ENCODE measurements around the gene NPHP4. TPM values are rescaled to one million over a fixed set of nuclear protein-coding genes. Genes with fewer than 3 reads are reported as not detected.

The NPHP4 gene
- polyA plus RNA-seq, 4 donors = 1.4 to 10.0 (median 2.8) TPM

DNA sequence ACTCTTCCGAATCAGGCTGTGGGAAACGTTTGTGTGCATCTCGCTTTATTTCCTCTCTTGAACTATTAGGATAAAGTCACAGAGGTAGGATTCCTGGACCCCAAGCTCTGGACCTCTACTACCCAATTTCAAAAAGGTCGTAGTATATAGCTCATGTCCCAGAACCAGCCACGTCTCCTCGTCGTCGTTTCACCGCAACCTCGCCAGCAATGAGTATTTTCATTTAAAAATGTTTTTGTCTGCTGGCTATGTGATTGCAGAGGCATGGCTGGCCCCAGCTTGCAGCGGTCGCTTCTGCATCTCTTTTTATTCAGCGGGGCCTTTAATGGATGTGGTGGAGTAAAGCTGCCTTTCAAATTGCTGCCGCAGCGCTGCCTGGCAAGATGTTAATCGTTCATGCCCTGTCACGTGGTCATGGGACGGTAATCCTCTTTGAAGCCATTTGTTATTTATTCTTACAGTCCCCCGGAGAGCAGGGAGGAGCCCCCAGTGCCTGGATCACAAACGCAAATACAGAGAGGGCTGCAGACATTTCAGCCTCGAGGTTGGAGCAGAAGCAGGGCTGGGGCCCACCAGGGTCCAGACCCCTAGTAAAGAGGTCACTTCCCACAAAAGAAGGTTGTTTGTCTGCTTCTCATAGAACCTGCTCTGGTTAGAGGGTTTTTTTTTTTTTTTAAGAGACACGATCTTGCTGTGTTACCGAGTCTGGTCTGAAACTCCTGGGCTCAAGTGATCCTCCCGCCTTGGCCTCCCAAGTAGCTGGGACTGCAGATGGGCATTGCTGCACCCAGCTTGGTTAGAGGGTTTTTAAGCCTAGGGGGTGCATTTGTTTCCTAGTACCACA is 11.6 kb upstream of the NPHP4 start:
- Histone ChIP-seq H3K9me3 (ENCODE audit: control insufficient read depth in 2 of 2, insufficient read depth in 1 of 2, low read depth in 1 of 2, low read length in 1 of 2) (no peaks in the 10 kb centered on the region), H3K4me1 (ENCODE audit: control insufficient read depth in 3 of 3, insufficient read depth in 2 of 3, low read depth in 1 of 3, low read length in 2 of 3) (peaks cover 0 to 12% (median 0%) of the 10 kb centered on the region in 3 donors), H3K4me3 (ENCODE audit: low read depth in 1 of 3, low read length in 3 of 3) (no peak overlapping the region), H3K36me3 (ENCODE audit: control insufficient read depth in 3 of 3, insufficient read depth in 2 of 3, low read depth in 1 of 3, low read length in 3 of 3) (no peaks in the 10 kb centered on the region), H3K27ac (ENCODE audit: low read depth in 1 of 3, low read length in 2 of 3) (no peak overlapping the region), H3K27me3 (ENCODE audit: control insufficient read depth in 3 of 3, insufficient read depth in 3 of 3, low read length in 3 of 3) (peaks cover 0 to 3% (median 0%) of the 10 kb centered on the region in 3 donors)
- DNase-seq (no peak), FAIRE-seq (no peak)
- WGBS, 3 donors = 73 to 78% (median 76%) methylated on average over 24 of the region's 24 CpGs

DNA sequence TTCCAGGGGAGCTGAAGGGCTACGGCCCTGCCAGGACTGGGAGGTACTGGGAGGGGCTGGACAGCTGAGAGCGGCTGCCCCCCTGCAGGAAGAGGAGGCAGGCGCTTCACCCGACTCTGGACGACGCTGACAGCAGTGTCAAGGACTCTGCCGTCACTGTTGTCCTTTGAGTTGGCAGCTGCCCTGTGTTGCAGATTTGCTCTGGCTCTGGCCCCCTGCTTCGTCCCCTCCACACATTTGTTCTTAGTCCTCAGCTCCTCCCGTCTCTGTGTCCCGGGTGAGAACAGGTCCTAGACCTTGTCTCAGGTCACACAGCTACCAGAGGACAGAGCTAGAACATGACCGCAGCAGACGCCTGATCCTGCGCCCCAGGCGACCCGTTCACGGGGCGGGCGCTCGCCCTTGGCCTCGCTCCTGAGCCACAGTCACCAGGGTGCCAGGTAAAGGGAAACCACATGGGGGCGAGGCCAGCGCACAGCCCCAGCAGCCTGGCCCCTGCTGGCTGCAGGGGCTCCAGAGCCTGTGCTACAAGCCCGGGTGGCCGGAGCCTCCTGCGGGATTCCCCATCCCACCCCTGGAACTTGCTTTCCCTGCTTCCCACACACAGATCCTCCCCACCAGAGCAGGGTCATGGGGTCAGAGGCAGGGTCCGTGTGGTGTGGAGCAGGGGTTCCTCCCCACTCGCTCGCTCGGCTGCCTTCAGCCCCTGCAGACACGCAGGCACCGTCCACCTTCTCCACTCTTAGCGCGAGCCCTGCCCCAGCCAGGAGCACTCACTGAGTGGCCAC is 10.7 kb upstream of the NPHP4 start:
- H3K9me3 ChIP-seq (ENCODE audit: control insufficient read depth in 2 of 2, insufficient read depth in 1 of 2, low read depth in 1 of 2, low read length in 1 of 2) = no peaks in the 10 kb centered on the region
- DNase-seq (no peak), FAIRE-seq (no peak)
- H3K4me3 ChIP-seq (ENCODE audit: low read depth in 1 of 3, low read length in 3 of 3) = no peak overlapping the region
- H3K27me3 ChIP-seq (ENCODE audit: control insufficient read depth in 3 of 3, insufficient read depth in 3 of 3, low read length in 3 of 3) = peaks cover 0 to 3% (median 0%) of the 10 kb centered on the region in 3 donors
- H3K4me1 ChIP-seq (ENCODE audit: control insufficient read depth in 3 of 3, insufficient read depth in 2 of 3, low read depth in 1 of 3, low read length in 2 of 3) = peaks cover 0 to 7% (median 0%) of the 10 kb centered on the region in 3 donors
- 34 to 67% (median 42%) methylated on average over 32 to 33 of the region's 33 CpGs for WGBS, 3 donors
- no peaks in the 10 kb centered on the region for H3K36me3 ChIP-seq (ENCODE audit: control insufficient read depth in 3 of 3, insufficient read depth in 2 of 3, low read depth in 1 of 3, low read length in 3 of 3)
- H3K27ac ChIP-seq (ENCODE audit: low read depth in 1 of 3, low read length in 2 of 3) = no peak overlapping the region

- DNase-seq = no peak
- no peaks in the 10 kb centered on the region for H3K36me3 ChIP-seq (ENCODE audit: control insufficient read depth in 3 of 3, insufficient read depth in 2 of 3, low read depth in 1 of 3, low read length in 3 of 3)
- H3K9me3 ChIP-seq (ENCODE audit: control insufficient read depth in 2 of 2, insufficient read depth in 1 of 2, low read depth in 1 of 2, low read length in 1 of 2) = no peaks in the 10 kb centered on the region
- H3K4me1 ChIP-seq (ENCODE audit: control insufficient read depth in 3 of 3, insufficient read depth in 2 of 3, low read depth in 1 of 3, low read length in 2 of 3) = peaks cover 0 to 2% (median 0%) of the 10 kb centered on the region in 3 donors
- peaks cover 0 to 3% (median 0%) of the 10 kb centered on the region in 3 donors for H3K27me3 ChIP-seq (ENCODE audit: control insufficient read depth in 3 of 3, insufficient read depth in 3 of 3, low read length in 3 of 3)
- no peak overlapping the region for H3K4me3 ChIP-seq (ENCODE audit: low read depth in 1 of 3, low read length in 3 of 3)
- FAIRE-seq = no peak
- H3K27ac ChIP-seq (ENCODE audit: low read depth in 1 of 3, low read length in 2 of 3) = no peak overlapping the region
- 24 to 55% (median 39%) methylated on average over 13 of the region's 13 CpGs for WGBS, 3 donors
Measured at GRCh38 chr1:6001992-6002576, 9.9 kb upstream of the NPHP4 start.

DNA sequence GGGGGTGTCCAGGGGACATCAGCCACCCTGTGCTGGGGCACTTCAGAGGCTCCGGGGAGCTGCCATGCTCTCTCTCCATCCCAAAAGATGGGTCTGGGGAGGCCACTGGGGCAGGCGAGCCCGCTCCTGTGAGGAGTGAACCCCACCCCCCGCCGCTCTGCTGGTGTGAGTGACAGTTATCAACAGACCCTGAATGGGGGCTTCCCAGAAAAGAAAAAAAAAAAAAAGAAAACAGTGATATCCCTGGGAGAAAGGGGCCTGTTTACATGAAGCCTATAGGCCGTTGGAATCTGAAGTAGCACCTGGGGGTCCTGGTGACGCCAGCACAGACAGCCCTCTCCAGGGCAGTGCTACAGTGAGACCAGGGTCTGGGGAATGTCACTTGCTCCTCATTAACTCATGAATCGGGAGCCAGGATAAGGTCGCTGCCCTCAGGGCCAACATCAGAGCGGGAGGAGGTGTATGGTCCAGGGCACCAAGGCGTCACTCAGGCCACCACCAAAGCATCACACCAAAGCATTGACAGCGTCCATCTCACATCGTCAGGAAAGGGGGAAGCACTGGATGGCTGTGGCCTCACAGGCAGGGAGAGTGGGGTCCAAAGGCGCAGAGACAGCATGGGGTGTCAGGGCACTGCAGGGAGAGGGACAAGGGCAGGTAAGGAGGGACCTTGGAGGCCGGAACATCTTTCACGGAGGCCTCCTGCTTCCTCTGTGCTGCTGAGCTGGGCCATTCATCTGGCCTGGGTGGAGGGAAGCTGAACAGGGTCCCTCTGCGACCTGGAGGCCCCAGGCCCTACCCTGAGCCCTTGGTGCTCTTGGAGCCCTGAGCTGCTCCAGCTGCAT is 8.4 kb upstream of the NPHP4 start:
- no peaks in the 10 kb centered on the region for H3K36me3 ChIP-seq (ENCODE audit: control insufficient read depth in 3 of 3, insufficient read depth in 2 of 3, low read depth in 1 of 3, low read length in 3 of 3)
- H3K27ac ChIP-seq (ENCODE audit: low read depth in 1 of 3, low read length in 2 of 3) = no peak overlapping the region
- no peaks in the 10 kb centered on the region for H3K9me3 ChIP-seq (ENCODE audit: control insufficient read depth in 2 of 2, insufficient read depth in 1 of 2, low read depth in 1 of 2, low read length in 1 of 2)
- H3K4me3 ChIP-seq (ENCODE audit: low read depth in 1 of 3, low read length in 3 of 3) = no peak overlapping the region
- H3K27me3 ChIP-seq (ENCODE audit: control insufficient read depth in 3 of 3, insufficient read depth in 3 of 3, low read length in 3 of 3) = peaks cover 0 to 3% (median 0%) of the 10 kb centered on the region in 3 donors
- no peaks in the 10 kb centered on the region for H3K4me1 ChIP-seq (ENCODE audit: control insufficient read depth in 3 of 3, insufficient read depth in 2 of 3, low read depth in 1 of 3, low read length in 2 of 3)
- WGBS, 3 donors = 89 to 92% (median 90%) methylated on average over 17 of the region's 17 CpGs
- no peak for FAIRE-seq
- DNase-seq = no peak

GRCh38 chr1:5999711-6000443 is 7.7 kb upstream of the NPHP4 start:
- Histone ChIP-seq H3K9me3 (ENCODE audit: control insufficient read depth in 2 of 2, insufficient read depth in 1 of 2, low read depth in 1 of 2, low read length in 1 of 2) (no peaks in the 10 kb centered on the region), H3K27me3 (ENCODE audit: control insufficient read depth in 3 of 3, insufficient read depth in 3 of 3, low read length in 3 of 3) (peaks cover 0 to 3% (median 0%) of the 10 kb centered on the region in 3 donors), H3K27ac (ENCODE audit: low read depth in 1 of 3, low read length in 2 of 3) (no peak overlapping the region), H3K4me1 (ENCODE audit: control insufficient read depth in 3 of 3, insufficient read depth in 2 of 3, low read depth in 1 of 3, low read length in 2 of 3) (no peaks in the 10 kb centered on the region), H3K36me3 (ENCODE audit: control insufficient read depth in 3 of 3, insufficient read depth in 2 of 3, low read depth in 1 of 3, low read length in 3 of 3) (no peaks in the 10 kb centered on the region), H3K4me3 (ENCODE audit: low read depth in 1 of 3, low read length in 3 of 3) (no peak overlapping the region)
- WGBS, 3 donors = 89 to 92% (median 90%) methylated on average over 28 of the region's 28 CpGs
- FAIRE-seq (no peak), DNase-seq (no peak)

GRCh38 chr1:5998906-5999301 is 6.7 kb upstream of the NPHP4 start:
- no peak for FAIRE-seq
- no peaks in the 10 kb centered on the region for H3K36me3 ChIP-seq (ENCODE audit: control insufficient read depth in 3 of 3, insufficient read depth in 2 of 3, low read depth in 1 of 3, low read length in 3 of 3)
- no peak overlapping the region for H3K27ac ChIP-seq (ENCODE audit: low read depth in 1 of 3, low read length in 2 of 3)
- no peak overlapping the region for H3K4me3 ChIP-seq (ENCODE audit: low read depth in 1 of 3, low read length in 3 of 3)
- H3K27me3 ChIP-seq (ENCODE audit: control insufficient read depth in 3 of 3, insufficient read depth in 3 of 3, low read length in 3 of 3) = peaks cover 0 to 8% (median 0%) of the 10 kb centered on the region in 3 donors
- no peaks in the 10 kb centered on the region for H3K9me3 ChIP-seq (ENCODE audit: control insufficient read depth in 2 of 2, insufficient read depth in 1 of 2, low read depth in 1 of 2, low read length in 1 of 2)
- WGBS, 3 donors = 79 to 87% (median 82%) methylated on average over 19 of the region's 19 CpGs
- no peak for DNase-seq
- H3K4me1 ChIP-seq (ENCODE audit: control insufficient read depth in 3 of 3, insufficient read depth in 2 of 3, low read depth in 1 of 3, low read length in 2 of 3) = peaks cover 0 to 2% (median 0%) of the 10 kb centered on the region in 3 donors

- Histone ChIP-seq H3K36me3 (ENCODE audit: control insufficient read depth in 3 of 3, insufficient read depth in 2 of 3, low read depth in 1 of 3, low read length in 3 of 3) (no peaks in the 10 kb centered on the region), H3K27me3 (ENCODE audit: control insufficient read depth in 3 of 3, insufficient read depth in 3 of 3, low read length in 3 of 3) (peaks cover 0 to 13% (median 0%) of the 10 kb centered on the region in 3 donors), H3K4me3 (ENCODE audit: low read depth in 1 of 3, low read length in 3 of 3) (no peak overlapping the region), H3K9me3 (ENCODE audit: control insufficient read depth in 2 of 2, insufficient read depth in 1 of 2, low read depth in 1 of 2, low read length in 1 of 2) (no peaks in the 10 kb centered on the region), H3K27ac (ENCODE audit: low read depth in 1 of 3, low read length in 2 of 3) (no peak overlapping the region), H3K4me1 (ENCODE audit: control insufficient read depth in 3 of 3, insufficient read depth in 2 of 3, low read depth in 1 of 3, low read length in 2 of 3) (peaks cover 0 to 5% (median 2%) of the 10 kb centered on the region in 3 donors)
- DNase-seq (no peak), FAIRE-seq (no peak)
- WGBS, 3 donors = 90 to 92% (median 91%) methylated on average over 12 of the region's 12 CpGs
Measured at GRCh38 chr1:5998051-5998905, 6.1 kb upstream of the NPHP4 start.

Data from small intestine (tissue), 7 donors.